ENCODE data around the gene MADCAM1. TPM values are rescaled to one million over a fixed set of nuclear protein-coding genes. Genes with fewer than 3 reads are reported as not detected.

MADCAM1 gene
- total RNA-seq, 2 experiments from 2014 or later = 0.20 to 0.22 TPM

DNA sequence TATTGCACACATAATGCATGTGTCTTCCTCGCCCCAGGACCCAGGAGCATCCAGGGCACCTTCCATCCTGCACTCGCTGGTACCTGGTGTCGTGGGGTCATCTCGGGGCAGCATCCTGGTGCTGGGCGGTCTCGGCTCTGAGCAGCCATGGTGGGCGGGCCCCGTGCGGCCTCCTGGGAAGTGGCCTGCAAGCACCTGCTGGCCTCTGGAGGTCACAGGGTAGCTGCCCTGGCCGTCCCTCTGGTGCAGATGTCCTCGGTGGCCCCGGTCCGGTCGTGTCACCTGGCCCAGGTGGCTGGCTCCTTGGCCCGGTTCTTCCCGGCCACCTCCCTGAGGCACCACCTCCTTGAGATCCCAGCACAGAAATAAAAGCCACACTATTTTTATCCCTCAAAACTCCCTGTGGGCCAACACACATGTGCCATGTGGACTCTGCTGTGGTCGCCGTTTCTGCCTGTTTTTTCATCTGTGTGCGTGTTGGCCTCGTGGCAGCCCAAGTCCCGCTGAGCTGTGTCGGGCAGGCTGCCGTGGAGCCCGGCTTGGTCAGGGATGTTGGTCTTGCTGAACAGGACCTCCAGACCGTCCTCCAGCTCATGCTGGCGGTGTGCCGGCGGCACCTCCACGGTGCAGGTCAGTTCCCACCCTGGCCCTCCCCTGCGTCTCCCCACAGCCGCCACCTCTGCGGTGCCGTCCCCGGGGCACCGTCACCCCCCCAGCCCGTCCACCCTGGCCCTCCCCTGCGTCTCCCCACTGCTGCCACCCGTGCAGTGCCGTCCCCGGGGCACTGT, 42.5 kb downstream of the MADCAM1 start:
- H3K27me3 Mint-ChIP-seq = no peaks in the 10 kb centered on the region
- ATAC-seq (no peak), DNase-seq (no peak)
- ChIA-PET CTCF (interaction anchor here (1.2 kb wide), 1 partner anchor 28 kb away, joined by 3 read pairs; no protein-coding TSS in a partner anchor), POLR2A (no interaction called here)
- H3K4me3 Mint-ChIP-seq = no peak overlapping the region
- peaks cover 13% of the 10 kb centered on the region for H3K4me1 Mint-ChIP-seq (ENCODE audit: low read depth)
- H3K9me3 Mint-ChIP-seq = no peaks in the 10 kb centered on the region
- TF ChIP-seq, protein P1, sequence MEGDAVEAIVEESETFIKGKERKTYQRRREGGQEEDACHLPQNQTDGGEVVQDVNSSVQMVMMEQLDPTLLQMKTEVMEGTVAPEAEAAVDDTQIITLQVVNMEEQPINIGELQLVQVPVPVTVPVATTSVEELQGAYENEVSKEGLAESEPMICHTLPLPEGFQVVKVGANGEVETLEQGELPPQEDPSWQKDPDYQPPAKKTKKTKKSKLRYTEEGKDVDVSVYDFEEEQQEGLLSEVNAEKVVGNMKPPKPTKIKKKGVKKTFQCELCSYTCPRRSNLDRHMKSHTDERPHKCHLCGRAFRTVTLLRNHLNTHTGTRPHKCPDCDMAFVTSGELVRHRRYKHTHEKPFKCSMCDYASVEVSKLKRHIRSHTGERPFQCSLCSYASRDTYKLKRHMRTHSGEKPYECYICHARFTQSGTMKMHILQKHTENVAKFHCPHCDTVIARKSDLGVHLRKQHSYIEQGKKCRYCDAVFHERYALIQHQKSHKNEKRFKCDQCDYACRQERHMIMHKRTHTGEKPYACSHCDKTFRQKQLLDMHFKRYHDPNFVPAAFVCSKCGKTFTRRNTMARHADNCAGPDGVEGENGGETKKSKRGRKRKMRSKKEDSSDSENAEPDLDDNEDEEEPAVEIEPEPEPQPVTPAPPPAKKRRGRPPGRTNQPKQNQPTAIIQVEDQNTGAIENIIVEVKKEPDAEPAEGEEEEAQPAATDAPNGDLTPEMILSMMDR (IDR thresholded peaks at IDR 0.05) = no peak
- H3K27ac Mint-ChIP-seq = no peak overlapping the region
- peaks cover 6% of the 10 kb centered on the region for H3K36me3 Mint-ChIP-seq (ENCODE audit: low read depth)
- intact Hi-C loops (cut with micrococcal nuclease) = no loop called here

DNA sequence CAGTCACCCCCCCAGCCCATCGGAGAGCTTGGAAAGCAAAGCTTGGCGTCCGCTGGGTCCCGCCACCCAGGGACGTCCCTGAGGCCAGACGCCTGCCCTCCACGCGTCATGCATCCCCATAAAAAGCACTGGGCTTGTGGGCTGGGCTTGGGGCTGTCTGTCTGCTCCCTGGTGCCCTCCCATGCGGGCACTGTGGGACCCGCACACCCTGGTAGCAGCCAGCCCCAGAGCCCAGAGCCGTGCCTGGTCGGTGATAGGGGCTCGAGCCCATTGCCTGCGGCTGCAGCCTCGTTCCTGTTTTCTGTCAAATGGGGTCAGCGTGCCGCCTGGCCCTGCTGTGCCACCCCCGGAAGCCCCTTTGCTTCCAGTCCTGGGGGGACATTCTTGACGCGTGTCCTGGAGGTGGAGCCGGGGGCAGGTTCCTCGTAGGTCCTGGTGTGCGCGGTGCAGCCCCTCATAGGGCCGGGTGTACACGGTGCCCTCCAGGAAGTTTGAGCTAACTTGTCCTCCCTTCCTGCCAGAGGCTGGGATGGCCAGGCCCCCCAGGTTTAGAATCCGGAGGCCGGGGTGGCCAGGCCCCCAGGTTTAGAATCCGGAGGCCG, 43.2 kb downstream of the MADCAM1 start:
- Mint-ChIP-seq H3K36me3 (ENCODE audit: low read depth) (peaks cover 6% of the 10 kb centered on the region), H3K27ac (no peak overlapping the region), H3K9me3 (no peaks in the 10 kb centered on the region), H3K27me3 (no peaks in the 10 kb centered on the region), H3K4me3 (no peak overlapping the region), H3K4me1 (ENCODE audit: low read depth) (peaks cover 14% of the 10 kb centered on the region)
- CTCF ChIA-PET = interaction anchor here (1.2 kb wide), 1 partner anchor 28 kb away, joined by 3 read pairs; no protein-coding TSS in a partner anchor
- TF ChIP-seq, protein P1 (IDR thresholded peaks at IDR 0.05) = no peak
- POLR2A ChIA-PET = no interaction called here
- intact Hi-C loops (cut with micrococcal nuclease) = no loop called here
- no peak for ATAC-seq
- no peak for DNase-seq

DNA sequence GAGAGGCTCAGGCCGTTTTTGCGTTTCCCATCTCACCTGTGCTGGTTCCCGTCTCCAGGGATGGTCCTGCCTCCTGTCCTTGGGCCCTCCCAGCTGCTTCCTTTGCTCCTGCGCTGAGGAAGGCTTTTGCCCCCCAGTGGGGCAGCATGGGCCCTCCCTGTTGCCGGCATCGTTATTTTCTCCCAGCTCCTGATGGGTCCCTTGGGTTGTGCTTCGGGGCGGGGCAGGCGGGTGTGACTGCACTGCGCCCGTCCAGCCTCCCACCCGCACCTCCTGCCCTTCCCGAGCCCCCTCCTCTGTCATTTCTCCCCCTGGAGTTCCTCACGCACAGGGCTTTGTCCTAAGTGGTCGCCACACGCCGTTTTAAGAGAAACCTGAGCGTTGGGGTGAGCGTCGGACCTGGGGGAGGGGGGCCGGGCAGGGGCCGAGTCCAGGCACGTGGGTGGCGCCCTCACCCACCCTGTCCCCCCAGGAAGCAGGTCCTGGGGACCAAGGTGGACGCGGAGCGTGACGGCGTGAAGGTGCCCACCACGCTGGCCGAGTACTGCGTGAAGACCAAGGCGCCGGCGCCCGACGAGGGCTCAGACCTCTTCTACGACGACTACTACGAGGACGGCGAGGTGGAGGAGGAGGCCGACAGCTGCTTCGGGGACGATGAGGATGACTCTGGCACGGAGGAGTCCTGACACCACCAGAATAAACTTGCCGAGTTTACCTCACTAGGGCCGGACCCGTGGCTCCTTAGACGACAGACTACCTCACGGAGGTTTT, 44.8 kb downstream of the MADCAM1 start:
- no peak overlapping the region for H3K27ac Mint-ChIP-seq

DNA sequence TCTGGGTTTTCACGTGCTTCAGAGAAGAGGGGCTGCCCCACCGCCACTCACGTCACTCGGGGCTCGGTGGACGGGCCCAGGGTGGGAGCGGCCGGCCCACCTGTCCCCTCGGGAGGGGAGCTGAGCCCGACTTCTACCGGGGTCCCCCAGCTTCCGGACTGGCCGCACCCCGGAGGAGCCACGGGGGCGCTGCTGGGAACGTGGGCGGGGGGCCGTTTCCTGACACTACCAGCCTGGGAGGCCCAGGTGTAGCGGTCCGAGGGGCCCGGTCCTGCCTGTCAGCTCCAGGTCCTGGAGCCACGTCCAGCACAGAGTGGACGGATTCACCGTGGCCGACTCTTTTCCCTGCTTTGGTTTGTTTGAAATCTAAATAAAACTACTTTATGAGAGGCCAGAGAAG, 45.4 kb downstream of the MADCAM1 start:
- Mint-ChIP-seq H3K36me3 (ENCODE audit: low read depth) (peaks cover 6% of the 10 kb centered on the region), H3K4me3 (no peak overlapping the region), H3K9me3 (no peaks in the 10 kb centered on the region), H3K27me3 (no peaks in the 10 kb centered on the region), H3K4me1 (ENCODE audit: low read depth) (peaks cover 17% of the 10 kb centered on the region), H3K27ac (no peak overlapping the region)
- TF ChIP-seq, protein P1 (IDR thresholded peaks at IDR 0.05) = no peak
- ATAC-seq (no peak), DNase-seq (no peak)
- CTCF ChIA-PET = interaction anchor here (1.4 to 2.7 kb wide), 2 partner anchors 9 to 31 kb away, joined by 4 to 16 read pairs; partner anchors contain the start of gene CDC34
- intact Hi-C loops (cut with micrococcal nuclease) = no loop called here
- POLR2A ChIA-PET = interaction anchor here (1.1 to 1.7 kb wide), 3 partner anchors 9 to 15 kb away, joined by 5 to 7 read pairs (median 5); no protein-coding TSS in a partner anchor

More for the DNA sequence above, 44.8 kb downstream of the MADCAM1 start:
- DNase-seq (no peak), ATAC-seq (no peak)
- H3K9me3 Mint-ChIP-seq = no peaks in the 10 kb centered on the region
- TF ChIP-seq, protein P1 (IDR thresholded peaks at IDR 0.05) = no peak
- H3K4me3 Mint-ChIP-seq = no peak overlapping the region
- H3K4me1 Mint-ChIP-seq (ENCODE audit: low read depth) = peaks cover 17% of the 10 kb centered on the region
- H3K36me3 Mint-ChIP-seq (ENCODE audit: low read depth) = peaks cover 6% of the 10 kb centered on the region
- intact Hi-C loops (cut with micrococcal nuclease) = no loop called here
- CTCF ChIA-PET = interaction anchor here (2.7 kb wide), 1 partner anchor 8 kb away, joined by 16 read pairs; the partner anchor contains the start of gene CDC34
- POLR2A ChIA-PET = interaction anchor here (1.7 kb wide), 1 partner anchor 16 kb away, joined by 5 read pairs; no protein-coding TSS in a partner anchor
- H3K27me3 Mint-ChIP-seq = no peaks in the 10 kb centered on the region

All from activated CD8-positive, alpha-beta T cell treated with anti-CD3 and anti-CD28 coated beads for 36 hours (primary cell).